HG02938 (cell line): ENCODE data around the gene AREL1.

ENCODE experiments used
- ATAC-seq: cut with Tn5 transposase; IDR thresholded peaks from one replicate; pipeline ENCODE4 v1.9.1; 2021; ENCODE audit warnings: mild to moderate bottlenecking, moderate library complexity; ENCODE audit not compliant: unreplicated experiment

AREL1 gene

GRCh38 chr14:74697976-74698375, 14.9 kb downstream of the AREL1 start:
- no peak for ATAC-seq

DNA sequence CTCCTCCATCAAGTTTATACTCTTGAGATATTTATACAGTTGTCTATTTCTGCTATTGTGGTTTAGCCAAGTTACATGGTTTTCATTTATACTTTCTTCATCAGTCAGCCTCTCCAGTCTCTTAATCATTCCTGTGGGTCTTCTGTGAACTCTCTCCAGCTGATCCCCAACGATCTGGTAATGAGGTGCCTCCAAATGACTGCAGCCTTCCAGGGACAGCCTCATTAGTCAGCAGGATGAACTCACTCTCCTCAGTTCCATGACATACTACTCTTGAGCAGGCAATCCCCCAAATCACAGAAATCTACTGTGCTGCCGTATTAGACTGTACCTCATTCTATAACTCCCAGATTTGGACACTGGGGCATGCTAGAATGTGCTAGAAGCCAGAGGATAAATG, 15.3 kb downstream of the AREL1 start:
- ATAC-seq: no peak

DNA sequence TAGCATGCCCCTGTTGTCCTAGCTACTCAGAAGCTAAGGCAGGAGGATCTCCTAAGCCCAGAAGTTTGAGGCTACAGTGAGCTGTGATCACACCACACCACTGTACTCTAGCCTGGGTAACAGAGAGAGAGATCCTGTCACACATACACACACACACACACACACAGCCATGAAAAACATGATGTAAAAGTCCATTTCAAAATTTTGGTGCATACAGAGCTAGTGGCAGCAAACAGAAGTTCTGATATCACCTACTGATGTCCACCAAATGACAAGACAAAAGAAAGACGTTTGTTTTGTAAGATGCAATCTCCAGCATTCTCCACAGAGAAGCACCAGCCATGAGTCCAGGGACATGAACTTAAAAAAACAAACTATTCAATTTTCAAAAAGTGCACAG, 15.9 kb downstream of the AREL1 start:
- no peak for ATAC-seq

DNA sequence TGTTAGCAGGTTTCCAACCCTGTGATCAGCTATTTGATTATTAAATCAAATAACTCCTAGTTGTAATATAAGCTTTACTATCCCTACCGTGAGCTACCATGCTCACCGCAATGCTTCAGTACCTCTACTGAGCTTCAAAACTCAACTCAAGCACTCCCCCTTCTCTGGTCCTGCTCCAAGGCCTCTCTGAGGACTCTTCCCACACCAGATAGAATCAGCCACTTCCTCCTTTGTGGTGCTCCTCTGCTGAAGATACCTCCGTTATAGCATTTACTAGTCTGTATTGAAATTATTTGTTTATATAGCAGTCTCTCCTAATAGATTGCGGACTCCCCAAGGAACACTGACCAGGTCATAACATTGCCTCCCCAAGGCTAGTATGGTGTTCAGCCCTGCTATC, 17.5 kb downstream of the AREL1 start:
- no peak for ATAC-seq

DNA sequence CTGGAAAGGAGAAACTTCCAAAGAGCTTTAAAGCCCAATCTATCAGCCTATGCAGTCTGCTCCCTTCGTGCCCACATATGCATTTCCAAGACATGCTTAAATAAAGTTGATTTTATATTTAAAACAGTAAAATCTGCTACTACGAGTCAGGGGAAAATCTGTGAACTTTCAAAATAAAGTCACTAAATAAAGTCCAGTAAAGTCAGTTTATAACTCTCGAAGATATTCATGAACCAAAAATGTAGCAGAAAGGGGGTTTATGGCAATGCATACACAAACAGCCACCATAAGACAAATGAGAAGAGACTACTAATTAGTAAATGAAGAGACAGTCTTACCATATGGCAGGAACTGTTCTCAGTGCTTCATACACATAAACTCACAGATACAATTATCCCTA, 19.7 kb downstream of the AREL1 start:
- no peak for ATAC-seq

DNA sequence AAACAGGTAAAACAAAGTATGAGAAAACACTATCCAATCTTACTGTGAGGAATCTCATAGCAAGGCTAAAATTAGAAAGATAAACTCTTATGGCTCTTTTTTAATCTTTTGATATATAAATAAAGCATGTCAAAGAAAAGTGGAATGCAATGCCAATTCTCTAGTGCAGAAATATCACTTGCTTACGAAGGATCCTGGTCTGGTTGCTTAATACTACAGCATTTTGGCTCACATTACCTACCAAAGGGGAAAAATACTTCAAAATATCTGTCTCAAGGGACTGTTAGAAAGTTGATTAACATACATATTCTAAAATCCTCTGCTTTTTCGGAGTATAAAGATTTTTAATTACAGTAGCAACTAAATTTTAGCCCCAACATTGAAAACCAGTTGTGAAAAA, 21.4 kb downstream of the AREL1 start:
- ATAC-seq: no peak

- no peak for ATAC-seq
These were observed 26.8 kb downstream of the AREL1 start for GRCh38 chr14:74685921-74686678.

DNA sequence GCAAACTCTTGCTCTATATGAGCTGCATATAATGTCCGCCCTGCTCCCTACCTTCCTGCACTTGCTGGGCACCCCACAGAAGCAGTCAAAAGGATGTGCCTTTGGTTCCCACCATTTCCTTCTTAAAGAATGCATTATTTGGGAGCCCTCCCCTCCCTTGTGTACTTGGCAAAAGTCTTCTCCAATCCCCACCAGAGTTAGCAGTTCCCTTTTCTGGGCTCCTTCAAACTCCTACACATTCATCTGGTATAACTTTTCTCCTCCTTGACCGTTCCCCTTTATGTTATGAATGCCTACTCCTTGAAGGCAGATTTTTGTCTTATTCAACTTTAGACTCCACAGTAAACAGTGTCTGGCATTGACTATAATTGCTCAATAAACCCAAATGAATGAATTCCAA, 27.8 kb downstream of the AREL1 start:
- no peak for ATAC-seq

GRCh38 chr14:74684434-74684833, 28.4 kb downstream of the AREL1 start:
- ATAC-seq: no peak

DNA sequence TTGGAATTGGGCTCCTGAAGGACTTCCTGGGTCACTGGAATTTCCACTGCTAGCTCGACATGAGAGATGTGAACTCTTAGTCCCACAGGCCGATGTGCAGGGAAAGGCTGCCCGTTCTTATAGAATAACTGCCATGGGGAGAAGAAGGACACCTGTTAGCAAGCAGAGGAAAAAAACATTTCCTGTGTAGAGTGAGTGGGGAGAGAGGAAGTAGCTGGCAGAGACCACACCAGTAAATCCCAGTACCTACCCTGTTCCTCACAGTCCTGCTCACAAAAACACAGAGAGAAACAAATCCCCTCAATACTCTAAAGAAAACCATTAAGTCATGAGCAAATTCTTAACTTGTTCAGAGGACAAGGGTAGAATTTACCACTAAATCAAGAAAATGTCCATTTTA, 29.5 kb downstream of the AREL1 start:
- ATAC-seq: no peak

GRCh38 chr14:74682169-74682952, 30.5 kb downstream of the AREL1 start:
- ATAC-seq: no peak

- no peak for ATAC-seq
These were observed 37.7 kb downstream of the AREL1 start for GRCh38 chr14:74675219-74675618.

DNA sequence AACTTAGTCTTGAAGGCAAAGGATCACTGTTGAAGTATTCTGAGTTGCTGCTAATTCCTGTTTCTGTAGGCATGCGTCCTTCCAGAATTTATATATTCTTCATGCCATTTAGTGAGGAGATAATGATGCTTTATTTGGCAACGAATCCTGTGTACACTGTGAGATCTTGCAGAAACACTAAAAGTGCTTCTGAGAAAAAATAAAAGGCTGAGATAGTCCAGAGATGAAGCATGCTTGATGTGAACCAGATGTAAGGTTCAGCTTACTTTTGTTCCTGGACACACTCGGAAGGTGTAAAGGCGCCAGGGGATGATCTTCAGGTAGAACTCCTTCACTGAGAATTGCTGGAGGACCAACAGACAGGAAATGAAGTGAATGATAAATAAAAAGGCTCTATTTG, 39.1 kb downstream of the AREL1 start:
- ATAC-seq: no peak

- ATAC-seq: no peak
These were observed 41.1 kb downstream of the AREL1 start for GRCh38 chr14:74671789-74672188.

- no peak for ATAC-seq
These were observed 42.0 kb downstream of the AREL1 start for GRCh38 chr14:74670726-74671411.

DNA sequence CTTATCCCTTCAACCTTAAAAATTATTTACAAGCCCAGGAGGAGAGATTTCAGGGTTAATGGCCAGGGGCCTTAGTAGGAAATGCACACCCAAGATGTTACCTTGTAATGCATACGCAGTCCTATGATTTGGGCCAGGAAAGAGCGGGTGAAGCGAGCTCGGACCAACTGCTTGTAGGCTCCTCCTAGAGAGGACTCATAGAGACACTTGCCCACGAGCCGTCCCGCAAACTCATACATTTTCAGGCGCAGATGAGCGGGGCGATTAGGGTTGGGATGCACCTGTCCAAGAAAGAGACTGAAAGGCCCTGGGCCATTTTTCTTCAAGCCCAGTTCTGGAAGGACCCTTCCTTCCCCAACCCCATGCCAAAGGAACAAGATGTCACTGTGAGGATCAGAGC, 43.0 kb downstream of the AREL1 start:
- ATAC-seq: no peak

- no peak for ATAC-seq
These were observed 43.6 kb downstream of the AREL1 start for GRCh38 chr14:74669256-74669655.

GRCh38 chr14:74667758-74668157, 45.1 kb downstream of the AREL1 start:
- no peak for ATAC-seq

GRCh38 chr14:74664717-74665116, 48.2 kb downstream of the AREL1 start:
- no peak for ATAC-seq

- ATAC-seq: no peak
These were observed 49.0 kb downstream of the AREL1 start for GRCh38 chr14:74663884-74664283.

- no peak for ATAC-seq
These were observed 51.0 kb downstream of the AREL1 start for GRCh38 chr14:74661726-74662450.
